HG03571 (cell line): ENCODE data around the gene PRAC2.

Experiments used
- ATAC-seq: cut with Tn5 transposase; IDR thresholded peaks from one replicate; pipeline ENCODE4 v1.9.1; 2021; ENCODE audit not compliant: unreplicated experiment

Gene PRAC2

DNA sequence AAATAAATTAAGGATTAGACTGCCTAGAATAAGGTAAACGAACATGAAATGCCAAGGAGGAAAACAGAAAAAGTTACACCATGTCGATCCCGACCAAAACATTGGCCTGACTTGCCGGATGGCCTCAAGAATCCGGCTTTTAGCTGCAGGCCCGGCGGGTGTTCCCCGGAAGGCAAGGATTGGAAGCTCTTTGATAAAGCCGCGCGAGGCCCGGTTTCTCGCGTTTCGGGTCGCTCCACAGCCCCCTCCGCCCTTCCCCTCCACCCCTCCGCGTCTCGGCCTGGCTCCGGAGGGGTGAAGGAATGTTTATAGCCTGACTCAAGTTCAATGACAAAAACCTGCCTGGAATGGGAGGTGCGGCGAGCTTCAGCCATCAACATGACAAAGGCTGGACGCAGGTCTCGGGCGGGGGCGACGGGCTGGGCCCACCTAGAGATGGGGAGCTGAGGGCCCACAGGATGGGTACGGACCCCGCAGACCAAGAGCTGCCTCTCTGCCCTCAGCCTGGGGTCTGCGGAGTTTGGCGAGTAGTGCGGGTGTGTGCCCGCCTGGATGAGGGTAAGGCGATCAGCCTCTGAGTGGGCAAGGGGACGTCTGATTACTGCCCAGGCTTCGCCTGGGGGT, 3.2 kb upstream of the PRAC2 start:
- ATAC-seq = no peak

GRCh38 chr17:48720266-48721008, 2.5 kb upstream of the PRAC2 start:
- ATAC-seq = no peak

GRCh38 chr17:48721009-48721402, 2.0 kb upstream of the PRAC2 start:
- ATAC-seq = no peak

GRCh38 chr17:48722201-48722907, 631 bp upstream of the PRAC2 start, which contains the start of gene PRAC1:
Gene PRAC1 (minus strand): TSS chr17:48722518. CDS start chr17:48722392, 126 bp downstream.
- ATAC-seq = no peak

GRCh38 chr17:48723423-48724250, 652 bp downstream of the PRAC2 start:
- ATAC-seq = no peak

DNA sequence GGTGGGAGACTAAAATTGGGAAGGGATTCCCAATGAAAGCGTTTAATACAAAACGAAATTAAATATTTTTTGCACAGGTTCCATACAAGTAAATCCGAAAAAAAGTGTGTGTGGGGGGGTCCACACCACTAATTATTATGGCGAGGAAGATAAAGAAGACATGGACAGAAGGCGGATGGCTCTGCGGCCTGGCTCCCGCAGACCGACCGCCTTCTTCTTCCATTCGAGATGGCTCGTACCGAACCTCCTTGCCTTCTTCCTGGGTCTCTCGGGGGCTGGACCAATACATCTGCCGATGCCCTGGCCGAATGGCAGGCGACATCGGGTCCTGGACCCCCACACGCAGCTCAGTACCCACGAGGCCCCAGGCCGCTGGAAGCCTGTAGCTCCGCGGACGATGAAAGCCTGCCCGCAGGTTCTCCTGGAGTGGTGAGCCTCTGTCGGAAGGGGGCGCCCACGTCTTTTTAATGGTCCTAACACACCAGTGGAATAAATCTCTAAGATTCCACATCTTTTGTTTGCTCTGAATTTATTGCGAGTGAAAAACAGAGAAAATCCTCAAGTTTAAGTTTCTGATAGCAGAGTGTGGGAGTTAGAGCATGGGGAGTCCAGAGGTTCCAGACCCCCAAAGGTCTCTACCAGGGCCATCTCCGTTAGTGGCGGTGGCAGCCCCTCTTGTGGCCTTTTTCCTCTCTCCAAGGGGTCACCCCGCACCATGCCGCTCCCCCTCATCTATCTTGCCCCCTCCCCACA, 1.4 kb downstream of the PRAC2 start:
- ATAC-seq = no peak

GRCh38 chr17:48725004-48725287, 2.0 kb downstream of the PRAC2 start:
- no peak for ATAC-seq

DNA sequence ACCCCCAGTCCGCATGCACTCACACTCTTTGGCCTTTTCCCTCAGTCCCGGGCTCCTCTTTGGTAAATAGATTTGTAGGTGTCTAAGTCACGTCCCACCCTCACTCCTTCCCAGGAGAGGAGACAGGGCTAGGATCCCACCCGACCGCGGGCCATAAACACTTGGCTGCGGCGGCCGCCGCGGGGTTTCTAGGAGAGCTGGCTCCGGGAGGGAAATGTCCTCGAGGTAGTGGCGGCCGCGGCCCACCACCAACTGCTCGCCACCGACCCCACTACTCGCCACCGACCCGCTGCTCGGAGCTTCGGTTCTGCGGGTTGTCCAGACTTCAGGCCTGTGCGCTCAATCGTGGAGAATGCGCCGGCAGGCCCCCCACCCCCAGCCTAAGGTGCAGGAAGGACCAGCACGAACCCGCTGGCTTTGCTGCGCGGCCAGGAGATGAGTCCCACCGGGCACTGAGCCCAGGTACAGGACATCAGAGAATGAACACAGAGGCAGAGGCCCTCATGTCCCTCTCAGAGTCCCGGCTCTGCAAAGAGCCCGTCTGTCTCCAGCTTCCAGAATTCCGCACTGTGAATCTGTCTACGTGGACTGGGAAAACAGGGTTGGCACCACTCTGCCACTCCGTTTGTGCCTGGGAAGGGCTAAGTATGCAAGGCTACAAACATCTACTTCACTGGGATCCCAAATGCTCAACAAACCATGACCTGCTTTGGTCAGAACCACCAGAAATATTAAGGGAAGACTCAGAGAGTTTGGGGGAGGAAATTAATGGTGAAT, 2.5 kb downstream of the PRAC2 start:
- no peak for ATAC-seq

GRCh38 chr17:48726114-48726915, 3.3 kb downstream of the PRAC2 start:
- ATAC-seq = no peak

- ATAC-seq = no peak
These were observed 3.9 kb downstream of the PRAC2 start for GRCh38 chr17:48726916-48727286.

DNA sequence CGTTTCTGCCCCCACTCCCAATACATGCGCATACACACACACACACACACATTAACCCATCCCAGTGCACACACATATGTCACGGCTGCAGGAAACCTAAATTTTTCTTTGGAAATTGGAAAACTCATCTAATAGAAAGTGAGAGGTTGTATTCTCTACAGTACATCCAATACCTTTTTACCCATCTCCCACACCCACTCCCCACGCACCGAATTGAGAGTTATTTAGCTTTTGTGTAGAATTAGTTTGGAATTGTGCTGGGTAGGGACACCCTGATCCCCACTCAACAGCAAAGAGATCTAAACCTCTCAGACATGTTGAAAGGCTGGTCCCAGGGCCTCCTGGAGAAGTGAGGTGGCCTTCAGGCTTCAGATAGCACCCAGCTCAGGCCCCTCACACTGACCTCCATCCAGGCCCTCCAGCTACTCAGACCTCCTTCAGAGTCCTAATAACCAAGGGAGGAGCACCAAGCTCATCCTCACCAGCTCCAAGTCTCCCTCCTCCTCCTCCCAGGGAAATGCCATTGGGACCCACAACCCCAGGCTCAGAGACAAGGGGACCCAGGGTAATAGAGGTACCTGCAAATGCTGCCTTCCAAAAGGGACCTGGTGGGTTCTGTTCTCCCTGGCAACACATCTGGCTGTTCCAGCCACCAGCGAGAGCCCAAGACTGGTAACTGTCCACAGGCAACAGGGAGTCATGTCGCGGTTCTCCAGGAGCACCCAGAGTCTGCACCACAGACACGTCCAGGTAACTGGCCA, 4.6 kb downstream of the PRAC2 start:
- no peak for ATAC-seq

DNA sequence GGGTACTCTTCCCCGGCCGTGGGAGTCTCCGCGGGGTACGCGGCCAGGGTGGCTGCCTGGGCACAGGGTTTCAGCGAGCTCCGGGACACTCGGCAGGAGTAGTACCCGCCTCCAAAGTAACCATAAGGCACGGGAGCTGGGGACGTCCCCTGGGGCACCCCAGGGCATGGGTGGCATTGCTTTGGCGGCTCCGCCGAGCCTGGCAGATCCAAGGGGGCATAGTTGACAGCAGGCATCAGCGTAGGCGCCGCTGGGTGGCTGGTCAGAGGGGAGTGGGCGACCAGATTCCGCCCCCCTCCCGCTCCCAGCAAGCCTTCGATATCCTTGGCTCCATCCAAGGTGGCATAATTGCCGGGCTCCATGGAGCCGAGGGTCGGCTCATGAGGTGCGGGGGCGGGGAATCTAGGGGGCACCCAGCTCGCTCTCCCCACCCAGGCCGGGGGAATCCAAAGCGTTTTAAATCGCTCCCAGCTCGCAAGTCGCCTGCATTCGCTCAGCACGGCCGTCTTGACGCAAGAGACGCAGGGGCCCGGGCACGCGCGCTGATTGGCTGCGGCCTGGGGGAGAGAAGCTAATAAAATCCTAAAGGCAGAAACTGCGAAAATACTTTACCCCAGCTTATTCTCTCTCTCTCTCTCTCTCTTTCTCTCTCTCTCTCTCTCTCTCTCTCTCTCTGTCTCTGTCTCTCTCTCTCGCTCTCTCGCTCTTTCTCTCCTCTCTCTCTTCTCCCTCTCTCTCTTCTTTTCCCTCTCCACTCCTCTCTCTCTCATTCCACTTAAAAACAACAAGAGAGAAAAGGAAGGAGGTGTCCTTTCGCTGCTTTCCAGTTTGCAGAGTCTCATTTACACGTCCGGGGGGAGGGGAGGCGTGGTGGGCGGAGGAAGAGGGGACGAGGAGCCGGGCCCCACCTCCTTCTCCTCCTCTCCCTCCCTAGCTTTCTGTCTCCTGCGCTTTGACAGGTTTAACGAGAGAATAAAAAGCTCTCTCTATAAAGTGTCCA, 5.5 kb downstream of the PRAC2 start, which contains the start of gene HOXB13:
Gene HOXB13, minus strand, starts transcription at position 519 of the 1,000 bp plus-strand sequence. Its CDS starts 157 bp downstream, at position 362.
- ATAC-seq = no peak

DNA sequence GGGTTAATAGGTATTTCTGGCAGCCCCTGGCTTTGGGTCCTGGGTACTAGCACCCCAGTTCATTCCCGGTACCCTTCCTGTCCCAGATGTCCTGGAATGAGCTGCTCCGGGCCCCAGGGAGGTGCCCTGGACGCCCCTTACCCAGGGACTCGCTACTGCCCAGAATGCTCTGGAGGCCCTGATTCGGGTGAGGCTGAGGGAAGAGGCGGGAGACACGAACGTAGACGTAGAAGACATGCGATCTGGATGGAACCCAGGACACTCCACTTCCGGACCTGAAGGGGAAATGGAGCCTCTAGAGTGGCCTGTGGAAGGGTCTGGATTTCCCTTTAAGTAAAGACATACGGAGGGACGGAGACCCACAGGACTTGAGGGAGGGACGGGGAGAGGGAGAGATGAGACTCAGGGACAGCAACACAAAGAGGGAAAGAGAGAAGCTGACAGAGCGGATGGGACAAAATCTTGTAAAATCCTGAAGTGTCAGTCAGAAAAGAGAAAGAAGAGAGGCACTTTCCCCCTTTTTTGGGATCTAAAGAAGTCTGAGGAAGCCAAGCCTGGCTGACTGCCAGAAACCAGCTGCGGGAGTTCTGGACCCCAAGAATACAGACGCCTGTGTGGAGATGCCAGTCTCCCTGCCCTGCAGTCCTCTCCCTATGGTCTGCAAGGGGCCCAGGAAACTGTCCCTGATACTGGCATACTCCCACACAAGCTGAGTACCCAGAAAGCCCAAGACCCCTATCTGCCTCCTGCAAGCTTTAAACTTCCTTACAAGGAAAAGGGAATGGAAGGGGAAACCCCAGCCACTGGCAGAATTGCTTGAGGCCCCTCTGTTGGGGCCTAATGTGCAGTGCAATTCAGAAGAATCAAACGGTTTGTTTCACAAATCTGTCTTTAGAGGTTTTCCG, 6.6 kb downstream of the PRAC2 start:
- ATAC-seq = no peak

DNA sequence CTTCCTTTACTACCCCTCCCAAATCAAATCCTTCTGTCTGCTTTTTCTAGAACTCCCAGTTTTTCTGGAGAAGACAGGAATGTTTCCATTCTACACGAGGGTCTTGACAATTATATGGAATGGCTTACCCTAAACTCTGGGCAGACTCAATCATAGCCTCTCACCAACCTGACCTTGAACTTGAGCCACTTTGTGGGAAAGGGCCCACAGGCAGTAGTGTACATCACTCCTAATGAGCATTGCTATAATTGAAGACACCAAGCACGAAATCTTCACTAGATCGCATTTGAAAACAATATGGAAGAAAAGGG, 7.2 kb downstream of the PRAC2 start:
- ATAC-seq = no peak

DNA sequence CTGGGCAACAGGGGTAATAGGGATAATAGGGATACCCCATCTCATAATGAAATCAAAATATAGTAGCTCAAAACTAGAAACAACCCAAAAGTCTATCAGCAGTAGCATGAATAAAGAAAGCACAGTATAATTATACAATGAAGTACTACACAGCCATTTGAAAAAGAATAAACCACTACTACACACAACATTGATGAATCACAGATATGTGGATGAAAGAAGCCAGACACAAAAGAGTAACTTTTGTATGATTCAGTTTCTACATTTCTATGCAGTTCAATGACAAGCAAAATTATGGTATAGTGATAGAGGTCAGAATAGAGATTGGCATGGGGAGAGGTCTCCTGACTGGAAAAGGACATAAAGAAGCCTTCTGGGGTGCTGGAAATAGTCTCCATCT, 8.4 kb downstream of the PRAC2 start:
- no peak for ATAC-seq
